PC-9 (cell line): ENCODE data around the gene GAPDHS. TPM values are rescaled to one million over a fixed set of nuclear protein-coding genes. Genes with fewer than 3 reads are reported as not detected.

Source experiments
- BruUV-seq: library from RNA; stranded (reverse); fragments of 400-500 nt; replicated peaks from 2 replicates; lab custom pipeline; 2021; lab: Mats Ljungman, UMichigan
- CTCF ChIA-PET: fragments of 300-600 bp; sonication (Branson Sonifier 250); formaldehyde crosslinking; loops from one replicate; lab custom pipeline; 2022; ENCODE audit warnings: antibody characterized with exemption; lab: Charles Lee
- POLR2A ChIA-PET: fragments of 300-600 bp; sonication (Branson Sonifier 250); formaldehyde crosslinking; loops from one replicate; lab custom pipeline; 2022; ENCODE audit warnings: antibody characterized with exemption; ENCODE audit not compliant: unreplicated experiment; lab: Charles Lee
- DNase-seq, 2 experiments: peaks; one replicate each; pipeline versions ENCODE4 v3.0.0 to v3.0.0-alpha.2; 2015 to 2022; ENCODE audit warnings: mixed read lengths in 1 of 2
- H2AFZ ChIP-seq: fragments of 200-600 bp; sonication (generic); 2 replicates; pipeline ENCODE4 v1.8.1; 2017; ENCODE audit warnings: antibody characterized with exemption
- H3F3A ChIP-seq: fragments of 200-600 bp; sonication (generic); 2 replicates; pipeline ENCODE4 v1.8.1; 2017; ENCODE audit warnings: antibody characterized with exemption, mild to moderate bottlenecking, low read depth; ENCODE audit not compliant: insufficient read depth
- H3K27ac ChIP-seq: fragments of 200-600 bp; sonication (generic); 2 replicates; pipeline ENCODE4 v1.6.1; 2016; ENCODE audit warnings: mixed run types
- H3K27me3 ChIP-seq: fragments of 200-600 bp; sonication (generic); 2 replicates; pipeline ENCODE4 v1.6.1; 2016; ENCODE audit warnings: low read depth, mixed run types; ENCODE audit not compliant: insufficient read depth
- H3K36me3 ChIP-seq: fragments of 200-600 bp; sonication (generic); 2 replicates; pipeline ENCODE4 v1.6.1; 2016; ENCODE audit warnings: low read depth, mixed run types
- H3K4me1 ChIP-seq: fragments of 200-600 bp; sonication (generic); replicated peaks from 2 replicates; pipeline ENCODE4 v1.6.1; 2016; ENCODE audit warnings: mixed run types; ENCODE audit not compliant: insufficient read depth
- H3K4me2 ChIP-seq: fragments of 200-600 bp; sonication (generic); 2 replicates; pipeline ENCODE4 v1.6.1; 2017; ENCODE audit warnings: mixed run types
- H3K4me3 ChIP-seq: fragments of 200-600 bp; sonication (generic); 2 replicates; pipeline ENCODE4 v1.6.1; 2016; ENCODE audit warnings: mixed run types
- H3K79me2 ChIP-seq: fragments of 200-600 bp; sonication (generic); 2 replicates; pipeline ENCODE4 v1.6.1; 2017; ENCODE audit warnings: low read depth, mixed run types
- H3K9me2 ChIP-seq: fragments of 200-600 bp; sonication (generic); 2 replicates; pipeline ENCODE4 v1.8.1; 2017; ENCODE audit warnings: mild to moderate bottlenecking; ENCODE audit not compliant: insufficient read depth
- H3K9me3 ChIP-seq: fragments of 200-600 bp; sonication (generic); 2 replicates; pipeline ENCODE4 v1.8.1; 2016; ENCODE audit warnings: low read depth; ENCODE audit not compliant: insufficient read depth
- H4K20me1 ChIP-seq: fragments of 200-600 bp; sonication (generic); 2 replicates; pipeline ENCODE4 v1.8.1; 2017; ENCODE audit not compliant: insufficient read depth
- EZH2 ChIP-seq: fragments of 200-600 bp; sonication (generic); IDR thresholded peaks from 2 replicates; pipeline ENCODE4 v1.8.0; 2017; ENCODE audit warnings: antibody characterized with exemption, low read depth
- intact Hi-C: fragments of 100-400 bp; cut with micrococcal nuclease; formaldehyde crosslinking; loops from one replicate; pipeline ENCODE4 v1.10.0; 2022; ENCODE audit not compliant: unreplicated experiment
- total RNA-seq: library from RNA; stranded (reverse); gene quantifications from 2 replicates; pipeline ENCODE4 v1.2.3, GENCODE V29; 2021
- TF ChIP-seq, protein P1 (sequence below): fragments of 200-600 bp; sonication (generic); conservative IDR thresholded peaks from 2 replicates; pipeline ENCODE4 v1.6.1; 2017; ENCODE audit warnings: mixed run types, antibody characterized with exemption, mild to moderate bottlenecking, moderate library complexity

GAPDHS gene
- total RNA-seq, 1 experiment from 2014 or later, result not detected

DNA sequence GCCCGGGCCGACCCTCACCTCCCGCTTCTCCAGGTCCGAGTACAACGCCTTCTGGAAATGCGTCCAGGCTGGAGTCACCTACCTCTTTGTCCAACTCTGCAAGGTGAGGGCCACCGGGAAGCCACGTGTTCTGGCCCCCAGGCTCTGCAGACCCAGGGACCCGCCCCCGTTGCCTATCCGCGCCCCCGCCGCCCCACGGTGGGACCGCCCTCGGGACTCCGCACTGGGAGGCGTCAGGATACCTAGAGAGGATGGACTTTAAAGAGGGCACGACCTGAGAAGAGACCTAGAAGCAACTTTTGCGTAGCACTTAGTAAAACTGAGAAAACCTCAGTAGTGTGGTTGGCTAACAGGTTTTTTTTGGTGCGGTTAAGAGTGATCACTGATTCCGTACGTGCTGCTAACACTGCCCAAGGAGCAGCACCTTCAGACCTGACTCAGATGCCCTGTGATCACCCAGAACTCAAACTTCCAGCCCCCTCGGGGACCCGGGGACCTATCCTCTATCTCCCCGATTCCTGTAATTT is 12.7 kb downstream of the GAPDHS start:
- Histone ChIP-seq H3K27ac (peak overlapping the region; percentile 59; the same call in 1 of the 2 replicates), H3K4me1 (peaks cover 14% of the 10 kb centered on the region), H3K36me3 (peaks cover 6% of the 10 kb centered on the region; the same call in 1 of the 2 replicates), H3K79me2 (peaks cover 42% of the 10 kb centered on the region), H3K9me2 (no peaks in the 10 kb centered on the region), H3K4me3 (peak overlapping the region; percentile 100), H4K20me1 (no peaks in the 10 kb centered on the region; the same call in 1 of the 2 replicates), H3K4me2 (peak overlapping the region; percentile 98), H3K27me3 (no peaks in the 10 kb centered on the region), H3F3A (no peaks in the 10 kb centered on the region), H3K9me3 (no peaks in the 10 kb centered on the region), H2AFZ (peak overlapping the region; percentile 99)
- ChIA-PET POLR2A (no interaction called here), CTCF (no interaction called here)
- DNase-seq, result peak; percentile 37 to 70
- BruUV-seq, result no TSS peak
- no peak for TF ChIP-seq EZH2
- TF ChIP-seq, protein P1, sequence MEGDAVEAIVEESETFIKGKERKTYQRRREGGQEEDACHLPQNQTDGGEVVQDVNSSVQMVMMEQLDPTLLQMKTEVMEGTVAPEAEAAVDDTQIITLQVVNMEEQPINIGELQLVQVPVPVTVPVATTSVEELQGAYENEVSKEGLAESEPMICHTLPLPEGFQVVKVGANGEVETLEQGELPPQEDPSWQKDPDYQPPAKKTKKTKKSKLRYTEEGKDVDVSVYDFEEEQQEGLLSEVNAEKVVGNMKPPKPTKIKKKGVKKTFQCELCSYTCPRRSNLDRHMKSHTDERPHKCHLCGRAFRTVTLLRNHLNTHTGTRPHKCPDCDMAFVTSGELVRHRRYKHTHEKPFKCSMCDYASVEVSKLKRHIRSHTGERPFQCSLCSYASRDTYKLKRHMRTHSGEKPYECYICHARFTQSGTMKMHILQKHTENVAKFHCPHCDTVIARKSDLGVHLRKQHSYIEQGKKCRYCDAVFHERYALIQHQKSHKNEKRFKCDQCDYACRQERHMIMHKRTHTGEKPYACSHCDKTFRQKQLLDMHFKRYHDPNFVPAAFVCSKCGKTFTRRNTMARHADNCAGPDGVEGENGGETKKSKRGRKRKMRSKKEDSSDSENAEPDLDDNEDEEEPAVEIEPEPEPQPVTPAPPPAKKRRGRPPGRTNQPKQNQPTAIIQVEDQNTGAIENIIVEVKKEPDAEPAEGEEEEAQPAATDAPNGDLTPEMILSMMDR, result no peak
- intact Hi-C loops, result loop anchor here (1.0 to 5.0 kb wide), 4 partner anchors 36 to 386 kb away; partner anchors contain the start of gene ETV2

DNA sequence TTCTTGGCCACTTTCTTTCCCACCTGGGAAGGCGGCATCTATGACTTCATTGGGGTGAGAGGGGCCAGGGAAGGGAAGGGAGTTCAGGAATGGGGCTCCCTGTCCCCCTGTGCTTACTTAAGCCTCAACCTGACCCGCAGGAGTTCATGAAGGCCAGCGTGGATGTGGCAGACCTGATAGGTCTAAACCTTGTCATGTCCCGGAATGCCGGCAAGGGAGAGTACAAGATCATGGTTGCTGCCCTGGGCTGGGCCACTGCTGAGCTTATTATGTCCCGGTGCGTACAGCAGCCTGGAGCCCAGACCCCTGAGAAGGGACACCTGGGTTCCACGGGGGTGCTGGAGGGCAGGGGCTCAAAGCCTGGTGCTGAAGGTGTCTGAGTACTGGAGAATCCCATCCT is 13.3 kb downstream of the GAPDHS start:
- intact Hi-C loops, result loop anchor here (5.0 kb wide), 2 partner anchors 96 to 386 kb away; partner anchors contain the start of gene ETV2
- no peaks in the 10 kb centered on the region for H3K9me3 ChIP-seq
- H3K79me2 ChIP-seq, result peaks cover 42% of the 10 kb centered on the region
- H4K20me1 ChIP-seq, result no peaks in the 10 kb centered on the region; the same call in 1 of the 2 replicates
- H3K27ac ChIP-seq, result no peak overlapping the region
- H3F3A ChIP-seq, result no peaks in the 10 kb centered on the region
- BruUV-seq, result no TSS peak
- no peak for DNase-seq
- H3K4me3 ChIP-seq, result peak overlapping the region; percentile 100
- H3K4me2 ChIP-seq, result peak overlapping the region; percentile 98
- no peaks in the 10 kb centered on the region for H3K27me3 ChIP-seq
- ChIA-PET CTCF (no interaction called here), POLR2A (interaction anchor here (0.6 kb wide), 1 partner anchor 147 kb away, joined by 19 read pairs; no protein-coding TSS in a partner anchor)
- peak overlapping the region; percentile 99; the same call in 1 of the 2 replicates for H2AFZ ChIP-seq
- peaks cover 14% of the 10 kb centered on the region for H3K4me1 ChIP-seq
- no peaks in the 10 kb centered on the region for H3K9me2 ChIP-seq
- TF ChIP-seq EZH2, result no peak
- TF ChIP-seq, protein P1, result no peak
- H3K36me3 ChIP-seq, result peaks cover 6% of the 10 kb centered on the region; the same call in 1 of the 2 replicates

DNA sequence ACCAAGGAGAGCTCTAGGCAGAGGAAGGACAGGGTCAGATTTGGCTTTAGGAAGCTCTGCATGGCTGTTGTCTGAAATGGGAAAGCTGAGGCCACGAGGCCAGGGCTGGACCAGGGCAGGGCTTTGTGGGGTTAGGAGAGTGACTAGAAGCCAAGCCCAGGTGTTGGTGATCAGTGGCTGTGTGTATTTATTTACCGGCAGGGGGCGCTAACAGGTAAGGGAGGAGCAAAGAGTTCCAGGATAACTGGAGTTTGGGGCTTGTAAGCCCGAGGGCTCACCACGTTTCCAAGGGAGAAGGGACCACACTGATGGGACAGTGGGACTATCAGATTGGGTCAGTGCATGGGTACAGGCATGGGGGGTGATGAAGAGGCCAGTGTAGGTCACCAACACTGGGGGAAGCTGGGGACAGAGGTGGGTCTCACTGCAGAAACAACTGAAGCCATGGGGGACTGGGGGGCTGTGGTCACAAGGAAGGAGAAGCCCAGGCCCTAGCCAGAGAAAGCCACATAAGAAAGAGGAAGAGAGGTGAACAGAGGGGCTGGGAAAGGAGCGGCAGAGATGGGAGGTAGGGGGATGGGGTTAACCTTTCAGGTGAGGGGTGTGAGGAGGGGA is 16.0 kb downstream of the GAPDHS start:
- no peak for TF ChIP-seq EZH2
- TF ChIP-seq, protein P1, result peak; percentile 88
- Histone ChIP-seq H2AFZ (no peak overlapping the region), H3K27me3 (no peaks in the 10 kb centered on the region), H3K27ac (no peak overlapping the region), H3K4me1 (peaks cover 10% of the 10 kb centered on the region), H3K9me3 (no peaks in the 10 kb centered on the region), H4K20me1 (no peaks in the 10 kb centered on the region; the same call in 1 of the 2 replicates), H3K79me2 (peaks cover 32% of the 10 kb centered on the region), H3K4me2 (no peak overlapping the region), H3K9me2 (no peaks in the 10 kb centered on the region), H3K4me3 (no peak overlapping the region), H3K36me3 (0 out of 2 replicates have a peak, but pooled peaks cover 6% of the 10 kb centered on the region), H3F3A (no peaks in the 10 kb centered on the region; the same call in 1 of the 2 replicates)
- intact Hi-C loops, result loop anchor here (1.0 to 5.0 kb wide), 3 partner anchors 93 to 383 kb away; partner anchors contain the start of gene ETV2
- no TSS peak for BruUV-seq
- DNase-seq, result peak; percentile 46 to 50
- CTCF ChIA-PET, result interaction anchor here (2.6 kb wide), 1 partner anchor 39 kb away, joined by 10 read pairs; no protein-coding TSS in a partner anchor
- POLR2A ChIA-PET, result no interaction called here
